Brain microvascular endothelial cell (primary cell): ENCODE measurements around the gene PDXDC1.
A peak's percentile ranks its signal among the peaks of the same experiment; 100 is the strongest.
"Not testable (repeated sequence)": the region's sequence is repeated elsewhere in the genome, so short reads cannot be mapped to it uniquely, and the experiment has no call there.

ENCODE experiments used
- DNase-seq: peaks from one replicate; pipeline ENCODE4 v3.0.0-alpha.2; 2020
- H3K27ac ChIP-seq: fragments of 250-450 bp; sonication (Bioruptor Pico); 2 replicates; pipeline ENCODE4 v1.5.1; 2020; ENCODE audit warnings: mild to moderate bottlenecking, moderate library complexity
- H3K27me3 ChIP-seq: fragments of 250-450 bp; sonication (Bioruptor Pico); replicated peaks from 2 replicates; pipeline ENCODE4 v1.5.1; 2020; ENCODE audit warnings: mild to moderate bottlenecking
- H3K36me3 ChIP-seq: fragments of 250-450 bp; sonication (Bioruptor Pico); replicated peaks from 2 replicates; pipeline ENCODE4 v1.5.1; 2020; ENCODE audit warnings: mild to moderate bottlenecking
- H3K4me3 ChIP-seq: 2 replicates; pipeline ENCODE4 v1.5.1; 2011; ENCODE audit warnings: low read depth, mild to moderate bottlenecking, control low read depth, low read length, moderate library complexity
- CTCF ChIP-seq: IDR thresholded peaks from 2 replicates; pipeline ENCODE4 v1.5.1; 2011; ENCODE audit warnings: low read depth, mild to moderate bottlenecking, moderate library complexity, low read length, control low read depth, inconsistent platforms; ENCODE audit errors: missing control alignments
- in situ Hi-C: cut with HindIII; loops from 2 replicates; pipeline ENCODE4 v1.10.0; 2017; ENCODE audit warnings: low sequenced_read_pairs, low pct_ligation_motif_present

The PDXDC1 gene

GRCh38 chr16:15073101-15073500 lies 98.3 kb downstream of the PDXDC1 start:
- no peak for TF ChIP-seq CTCF
- in situ Hi-C loops, result no loop called here
- Histone ChIP-seq H3K27ac (no peak overlapping the region), H3K4me3 (no peak overlapping the region), H3K27me3 (no peaks in the 10 kb centered on the region), H3K36me3 (peaks cover 47% of the 10 kb centered on the region)
- DNase-seq, result no peak

GRCh38 chr16:15076161-15076560 lies 101.3 kb downstream of the PDXDC1 start:
- H3K4me3 ChIP-seq, H3K27me3 ChIP-seq, DNase-seq, in situ Hi-C loops, H3K27ac ChIP-seq: not testable (repeated sequence)
- peaks cover 41% of the 10 kb centered on the region for H3K36me3 ChIP-seq

- H3K4me3 ChIP-seq, H3K27me3 ChIP-seq, DNase-seq, H3K27ac ChIP-seq, in situ Hi-C loops: not testable (repeated sequence)
- peaks cover 38% of the 10 kb centered on the region for H3K36me3 ChIP-seq
These were observed 106.1 kb downstream of the PDXDC1 start for GRCh38 chr16:15080883-15081282.

- peaks cover 34% of the 10 kb centered on the region for H3K36me3 ChIP-seq
- DNase-seq, in situ Hi-C loops: not testable (repeated sequence)
These were observed 108.0 kb downstream of the PDXDC1 start for GRCh38 chr16:15082788-15083187.

GRCh38 chr16:15090663-15091269 lies 115.9 kb downstream of the PDXDC1 start:
- in situ Hi-C loops, DNase-seq, H3K27ac ChIP-seq, H3K4me3 ChIP-seq, H3K27me3 ChIP-seq: not testable (repeated sequence)
- peaks cover 11% of the 10 kb centered on the region for H3K36me3 ChIP-seq

More at GRCh38 chr16:15082788-15083187, 108.0 kb downstream of the PDXDC1 start:
- H3K4me3 ChIP-seq, H3K27me3 ChIP-seq, H3K27ac ChIP-seq: not testable (repeated sequence)

GRCh38 chr16:15093571-15093954 lies 118.7 kb downstream of the PDXDC1 start:
- DNase-seq, H3K27me3 ChIP-seq, H3K36me3 ChIP-seq, in situ Hi-C loops: not testable (repeated sequence)
- Histone ChIP-seq H3K4me3 (peak overlapping the region; percentile 85), H3K27ac (peak overlapping the region; percentile 51)

- peak within 1 kb of the TSS; percentile 85 for H3K4me3 ChIP-seq
These were observed 119.4 kb downstream of the PDXDC1 start, which contains the start of gene RRN3 for GRCh38 chr16:15093955-15094827. Gene RRN3, minus strand, starts transcription at chr16:15094272. Its CDS starts 39 bp downstream, at chr16:15094233.

GRCh38 chr16:15096583-15096972 lies 121.8 kb downstream of the PDXDC1 start:
- H3K27me3 ChIP-seq, H3K4me3 ChIP-seq, H3K27ac ChIP-seq, DNase-seq, in situ Hi-C loops, H3K36me3 ChIP-seq: not testable (repeated sequence)

More at GRCh38 chr16:15093955-15094827, 119.4 kb downstream of the PDXDC1 start, which contains the start of gene RRN3:
- H3K27me3 ChIP-seq, in situ Hi-C loops, H3K36me3 ChIP-seq: not testable (repeated sequence)
- H3K27ac ChIP-seq, result peak within 1 kb of the TSS; percentile 61
- DNase-seq, result peak; percentile 88

GRCh38 chr16:15099366-15099909 lies 124.6 kb downstream of the PDXDC1 start:
- H3K27me3 ChIP-seq, DNase-seq, H3K27ac ChIP-seq, H3K36me3 ChIP-seq, in situ Hi-C loops, H3K4me3 ChIP-seq: not testable (repeated sequence)

GRCh38 chr16:15100372-15100987 lies 125.7 kb downstream of the PDXDC1 start:
- in situ Hi-C loops, H3K27me3 ChIP-seq, H3K36me3 ChIP-seq, DNase-seq, H3K4me3 ChIP-seq, H3K27ac ChIP-seq: not testable (repeated sequence)

- in situ Hi-C loops, result not testable (repeated sequence)
These were observed 153.0 kb downstream of the PDXDC1 start for GRCh38 chr16:15127641-15128425.

GRCh38 chr16:15130256-15130932 lies 155.6 kb downstream of the PDXDC1 start:
- H3K27me3 ChIP-seq, H3K36me3 ChIP-seq, H3K4me3 ChIP-seq, H3K27ac ChIP-seq, DNase-seq, in situ Hi-C loops: not testable (repeated sequence)

More at GRCh38 chr16:15127641-15128425, 153.0 kb downstream of the PDXDC1 start:
- DNase-seq, H3K27ac ChIP-seq, H3K4me3 ChIP-seq, H3K27me3 ChIP-seq, H3K36me3 ChIP-seq: not testable (repeated sequence)
